Right lobe of liver (tissue), 4 donors: Measurements from ENCODE around the gene NVL.

Experiments used
- CTCF ChIP-seq, 4 donors: fragments of 200-600 bp in 3 of 4; fragments of 450-650 bp in 1 of 4; IDR thresholded peaks; one replicate each; pipeline versions ENCODE4 v1.5.1 to v1.8.0; 2016 to 2022; ENCODE audit warnings: antibody characterized with exemption in 4 of 4, mild to moderate bottlenecking in 2 of 4
- POLR2A ChIP-seq: fragments of 450-650 bp; IDR thresholded peaks from one replicate; pipeline ENCODE4 v1.6.1; 2017; ENCODE audit warnings: antibody characterized with exemption, mild to moderate bottlenecking
- donor health status: DM: no; HTN: no; CAD: no.
- donor health status: DM: no; HTN: no; CAD: no.
- donor health status: DM: no; HTN: yes; CAD: no.

- TF ChIP-seq CTCF (IDR thresholded peaks at IDR 0.05): no peak
- no peak for TF ChIP-seq POLR2A
These were observed 28.6 kb downstream of the NVL start for GRCh38 chr1:224301391-224301790.
